ENCODE measurements around the gene SKIL. TPM values are rescaled to one million over a fixed set of nuclear protein-coding genes. Genes with fewer than 3 reads are reported as not detected.
A peak's percentile ranks its signal among the peaks of the same experiment; 100 is the strongest.

SKIL gene
- total RNA-seq, 2 experiments from 2014 or later = 16.3 to 17.5 TPM

GRCh38 chr3:170367797-170368196 is 10.3 kb downstream of the SKIL start:
- Mint-ChIP-seq H3K27ac (no peak overlapping the region), H3K27me3 (ENCODE audit: low read depth) (no peaks in the 10 kb centered on the region), H3K36me3 (ENCODE audit: low read depth) (peaks cover 22% of the 10 kb centered on the region), H3K4me1 (ENCODE audit: low read depth) (peaks cover 30% of the 10 kb centered on the region), H3K9me3 (peaks cover 2% of the 10 kb centered on the region), H3K4me3 (no peak overlapping the region)
- CTCF ChIA-PET = interaction anchor here (1.0 kb wide), 1 partner anchor 52 kb away, joined by 3 read pairs; no protein-coding TSS in a partner anchor
- no peak for DNase-seq
- intact Hi-C loops (cut with micrococcal nuclease) = loop anchor here (5.0 kb wide), 1 partner anchor 290 kb away; no protein-coding TSS in a partner anchor

GRCh38 chr3:170368921-170369320 is 11.4 kb downstream of the SKIL start:
- Mint-ChIP-seq H3K27me3 (ENCODE audit: low read depth) (no peaks in the 10 kb centered on the region), H3K9me3 (peaks cover 2% of the 10 kb centered on the region), H3K4me3 (no peak overlapping the region), H3K36me3 (ENCODE audit: low read depth) (peaks cover 15% of the 10 kb centered on the region), H3K4me1 (ENCODE audit: low read depth) (peaks cover 26% of the 10 kb centered on the region), H3K27ac (no peak overlapping the region)
- DNase-seq = no peak
- intact Hi-C loops (cut with micrococcal nuclease) = loop anchor here (1.0 to 5.0 kb wide), 2 partner anchors 59 to 292 kb away; no protein-coding TSS in a partner anchor
- CTCF ChIA-PET = interaction anchor here (0.5 to 1.7 kb wide), 3 partner anchors 10 to 179 kb away, joined by 3 to 7 read pairs (median 3); no protein-coding TSS in a partner anchor

- peaks cover 23% of the 10 kb centered on the region for H3K4me1 Mint-ChIP-seq (ENCODE audit: low read depth)
- no peaks in the 10 kb centered on the region for H3K27me3 Mint-ChIP-seq (ENCODE audit: low read depth)
- intact Hi-C loops (cut with micrococcal nuclease) = no loop called here
- no peak for DNase-seq
- CTCF ChIA-PET = no interaction called here
- H3K27ac Mint-ChIP-seq = no peak overlapping the region
- H3K36me3 Mint-ChIP-seq (ENCODE audit: low read depth) = peaks cover 4% of the 10 kb centered on the region
- H3K4me3 Mint-ChIP-seq = no peak overlapping the region
- H3K9me3 Mint-ChIP-seq = no peaks in the 10 kb centered on the region
Measured at GRCh38 chr3:170372190-170372879, 14.8 kb downstream of the SKIL start.

- Mint-ChIP-seq H3K4me3 (no peak overlapping the region), H3K27me3 (ENCODE audit: low read depth) (no peaks in the 10 kb centered on the region), H3K27ac (no peak overlapping the region), H3K4me1 (ENCODE audit: low read depth) (no peaks in the 10 kb centered on the region), H3K9me3 (no peaks in the 10 kb centered on the region), H3K36me3 (ENCODE audit: low read depth) (peaks cover 30% of the 10 kb centered on the region)
- DNase-seq = no peak
- intact Hi-C loops (cut with micrococcal nuclease) = no loop called here
- CTCF ChIA-PET = interaction anchor here (0.7 to 1.5 kb wide), 2 partner anchors 30 to 319 kb away, joined by 3 to 4 read pairs; no protein-coding TSS in a partner anchor
Measured at GRCh38 chr3:170383567-170383966, 26.1 kb downstream of the SKIL start.

GRCh38 chr3:170386468-170386867 is 29.0 kb downstream of the SKIL start:
- Mint-ChIP-seq H3K36me3 (ENCODE audit: low read depth) (peaks cover 30% of the 10 kb centered on the region), H3K4me1 (ENCODE audit: low read depth) (peaks cover 3% of the 10 kb centered on the region), H3K4me3 (no peak overlapping the region), H3K27me3 (ENCODE audit: low read depth) (no peaks in the 10 kb centered on the region), H3K27ac (no peak overlapping the region), H3K9me3 (no peaks in the 10 kb centered on the region)
- CTCF ChIA-PET = no interaction called here
- intact Hi-C loops (cut with micrococcal nuclease) = no loop called here
- no peak for DNase-seq

GRCh38 chr3:170387950-170388349 is 30.4 kb downstream of the SKIL start:
- intact Hi-C loops (cut with micrococcal nuclease) = no loop called here

GRCh38 chr3:170391108-170391507 is 33.6 kb downstream of the SKIL start:
- no peak overlapping the region for H3K27ac Mint-ChIP-seq
- intact Hi-C loops (cut with micrococcal nuclease) = no loop called here
- H3K27me3 Mint-ChIP-seq (ENCODE audit: low read depth) = no peaks in the 10 kb centered on the region
- peaks cover 4% of the 10 kb centered on the region for H3K4me1 Mint-ChIP-seq (ENCODE audit: low read depth)
- H3K4me3 Mint-ChIP-seq = no peak overlapping the region
- DNase-seq = no peak
- no peaks in the 10 kb centered on the region for H3K9me3 Mint-ChIP-seq
- CTCF ChIA-PET = interaction anchor here (0.6 to 1.2 kb wide), 4 partner anchors 20 to 204 kb away, joined by 3 to 9 read pairs (median 4); no protein-coding TSS in a partner anchor
- peaks cover 25% of the 10 kb centered on the region for H3K36me3 Mint-ChIP-seq (ENCODE audit: low read depth)

More at GRCh38 chr3:170387950-170388349, 30.4 kb downstream of the SKIL start:
- H3K27ac Mint-ChIP-seq = no peak overlapping the region
- no peaks in the 10 kb centered on the region for H3K27me3 Mint-ChIP-seq (ENCODE audit: low read depth)
- H3K9me3 Mint-ChIP-seq = no peaks in the 10 kb centered on the region
- H3K4me3 Mint-ChIP-seq = no peak overlapping the region
- peaks cover 4% of the 10 kb centered on the region for H3K4me1 Mint-ChIP-seq (ENCODE audit: low read depth)
- DNase-seq = no peak
- CTCF ChIA-PET = interaction anchor here (0.6 to 1.7 kb wide), 3 partner anchors 19 to 1191 kb away, joined by 3 to 7 read pairs (median 3); no protein-coding TSS in a partner anchor
- H3K36me3 Mint-ChIP-seq (ENCODE audit: low read depth) = peaks cover 35% of the 10 kb centered on the region

- peaks cover 2% of the 10 kb centered on the region for H3K36me3 Mint-ChIP-seq (ENCODE audit: low read depth)
- CTCF ChIA-PET = interaction anchor here (0.7 to 2.4 kb wide), 3 partner anchors 9 to 16 kb away, joined by 3 to 7 read pairs (median 4); no protein-coding TSS in a partner anchor
- H3K27ac Mint-ChIP-seq = no peak overlapping the region
- H3K9me3 Mint-ChIP-seq = peaks cover 4% of the 10 kb centered on the region
- DNase-seq = no peak
- H3K27me3 Mint-ChIP-seq (ENCODE audit: low read depth) = no peaks in the 10 kb centered on the region
- H3K4me3 Mint-ChIP-seq = no peak overlapping the region
- intact Hi-C loops (cut with micrococcal nuclease) = no loop called here
- no peaks in the 10 kb centered on the region for H3K4me1 Mint-ChIP-seq (ENCODE audit: low read depth)
Measured at GRCh38 chr3:170397685-170398084, 40.2 kb downstream of the SKIL start.

GRCh38 chr3:170405101-170405500 is 47.6 kb downstream of the SKIL start:
- intact Hi-C loops (cut with micrococcal nuclease) = no loop called here
- Mint-ChIP-seq H3K4me1 (ENCODE audit: low read depth) (no peaks in the 10 kb centered on the region), H3K27ac (no peak overlapping the region), H3K9me3 (peaks cover 6% of the 10 kb centered on the region), H3K27me3 (ENCODE audit: low read depth) (no peaks in the 10 kb centered on the region), H3K4me3 (no peak overlapping the region), H3K36me3 (ENCODE audit: low read depth) (peaks cover 2% of the 10 kb centered on the region)
- CTCF ChIA-PET = no interaction called here
- DNase-seq = no peak

GRCh38 chr3:170410428-170411029 is 53.0 kb downstream of the SKIL start:
- Mint-ChIP-seq H3K36me3 (ENCODE audit: low read depth) (no peaks in the 10 kb centered on the region), H3K27me3 (ENCODE audit: low read depth) (no peaks in the 10 kb centered on the region), H3K27ac (no peak overlapping the region), H3K4me3 (no peak overlapping the region), H3K9me3 (no peaks in the 10 kb centered on the region), H3K4me1 (ENCODE audit: low read depth) (no peaks in the 10 kb centered on the region)
- CTCF ChIA-PET = interaction anchor here (0.6 to 10.1 kb wide), 15 partner anchors 8 to 647 kb away, joined by 3 to 141 read pairs (median 3); partner anchors contain the start of gene CLDN11
- intact Hi-C loops (cut with micrococcal nuclease) = loop anchor here (1.0 to 5.0 kb wide), 5 partner anchors 100 to 1362 kb away; partner anchors contain the start of gene GPR160
- peak; percentile 16 for DNase-seq

- Mint-ChIP-seq H3K4me1 (ENCODE audit: low read depth) (peaks cover 2% of the 10 kb centered on the region), H3K27me3 (ENCODE audit: low read depth) (peaks cover 11% of the 10 kb centered on the region), H3K27ac (no peak overlapping the region), H3K9me3 (no peaks in the 10 kb centered on the region), H3K4me3 (no peak overlapping the region), H3K36me3 (ENCODE audit: low read depth) (peaks cover 2% of the 10 kb centered on the region)
- intact Hi-C loops (cut with micrococcal nuclease) = loop anchor here (5.0 kb wide), 2 partner anchors 376 to 1359 kb away; partner anchors contain the start of gene GPR160
- CTCF ChIA-PET = interaction anchor here (0.7 to 10.1 kb wide), 34 partner anchors 10 to 543 kb away, joined by 3 to 141 read pairs (median 4); partner anchors contain the start of gene LRRC31
- no peak for DNase-seq
Measured at GRCh38 chr3:170413291-170413690, 55.8 kb downstream of the SKIL start.

GRCh38 chr3:170414202-170414663 is 56.7 kb downstream of the SKIL start:
- Mint-ChIP-seq H3K27me3 (ENCODE audit: low read depth) (peaks cover 16% of the 10 kb centered on the region), H3K36me3 (ENCODE audit: low read depth) (peaks cover 3% of the 10 kb centered on the region), H3K4me1 (ENCODE audit: low read depth) (peaks cover 6% of the 10 kb centered on the region), H3K27ac (no peak overlapping the region), H3K9me3 (no peaks in the 10 kb centered on the region), H3K4me3 (no peak overlapping the region)
- CTCF ChIA-PET = interaction anchor here (0.5 to 10.1 kb wide), 46 partner anchors 11 to 1286 kb away, joined by 3 to 141 read pairs (median 4); partner anchors contain the start of gene LRRC31
- intact Hi-C loops (cut with micrococcal nuclease) = loop anchor here (1.0 to 5.0 kb wide), 7 partner anchors 85 to 1358 kb away; partner anchors contain the start of gene GPR160
- DNase-seq = peak; percentile 59

Data from activated naive CD4-positive, alpha-beta T cell treated with anti-CD3 and anti-CD28 coated beads for 36 hours (primary cell).